ENCODE data around the gene ZNF606.

DNA sequence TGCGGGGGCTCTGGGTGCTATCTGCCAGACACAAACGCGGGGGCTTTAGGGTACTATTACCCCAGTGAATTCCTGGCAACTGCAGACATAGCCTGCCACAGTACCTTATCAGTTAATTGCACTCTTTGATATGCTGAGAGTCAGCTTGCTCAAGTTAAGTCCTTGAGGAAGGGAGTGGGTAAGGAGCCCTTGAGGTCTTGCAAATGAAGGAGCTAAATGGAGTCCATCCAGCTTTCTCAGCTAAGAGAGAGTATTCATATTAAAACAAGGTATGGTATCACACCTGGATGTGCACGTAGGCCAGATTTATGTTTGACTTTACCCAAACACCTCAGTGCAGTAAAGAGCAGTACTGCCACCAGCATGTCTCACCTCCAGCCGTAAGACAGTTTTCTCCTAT lies 11.5 kb upstream of the ZNF606 start:
- TF ChIP-seq LEF1 (IDR thresholded peaks at IDR 0.05; ENCODE audit: borderline replicate concordance), result no peak
- no peak for TF ChIP-seq SP1 (IDR thresholded peaks at IDR 0.05)
- no peak for TF ChIP-seq ARNT (IDR thresholded peaks at IDR 0.05)
- no peak for TF ChIP-seq L3MBTL2 (conservative IDR thresholded peaks at IDR 0.05)

Measured in HEK293T (cell line).